ENCODE data around the gene GUF1. TPM values are rescaled to one million over a fixed set of nuclear protein-coding genes. Genes with fewer than 3 reads are reported as not detected.

The GUF1 gene, protein sequence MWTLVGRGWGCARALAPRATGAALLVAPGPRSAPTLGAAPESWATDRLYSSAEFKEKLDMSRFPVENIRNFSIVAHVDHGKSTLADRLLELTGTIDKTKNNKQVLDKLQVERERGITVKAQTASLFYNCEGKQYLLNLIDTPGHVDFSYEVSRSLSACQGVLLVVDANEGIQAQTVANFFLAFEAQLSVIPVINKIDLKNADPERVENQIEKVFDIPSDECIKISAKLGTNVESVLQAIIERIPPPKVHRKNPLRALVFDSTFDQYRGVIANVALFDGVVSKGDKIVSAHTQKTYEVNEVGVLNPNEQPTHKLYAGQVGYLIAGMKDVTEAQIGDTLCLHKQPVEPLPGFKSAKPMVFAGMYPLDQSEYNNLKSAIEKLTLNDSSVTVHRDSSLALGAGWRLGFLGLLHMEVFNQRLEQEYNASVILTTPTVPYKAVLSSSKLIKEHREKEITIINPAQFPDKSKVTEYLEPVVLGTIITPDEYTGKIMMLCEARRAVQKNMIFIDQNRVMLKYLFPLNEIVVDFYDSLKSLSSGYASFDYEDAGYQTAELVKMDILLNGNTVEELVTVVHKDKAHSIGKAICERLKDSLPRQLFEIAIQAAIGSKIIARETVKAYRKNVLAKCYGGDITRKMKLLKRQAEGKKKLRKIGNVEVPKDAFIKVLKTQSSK
- total RNA-seq (2022; extraction: Qiagen RNA extraction) = 8.0 to 9.4 TPM (median 8.4 TPM) in 5 replicates

DNA sequence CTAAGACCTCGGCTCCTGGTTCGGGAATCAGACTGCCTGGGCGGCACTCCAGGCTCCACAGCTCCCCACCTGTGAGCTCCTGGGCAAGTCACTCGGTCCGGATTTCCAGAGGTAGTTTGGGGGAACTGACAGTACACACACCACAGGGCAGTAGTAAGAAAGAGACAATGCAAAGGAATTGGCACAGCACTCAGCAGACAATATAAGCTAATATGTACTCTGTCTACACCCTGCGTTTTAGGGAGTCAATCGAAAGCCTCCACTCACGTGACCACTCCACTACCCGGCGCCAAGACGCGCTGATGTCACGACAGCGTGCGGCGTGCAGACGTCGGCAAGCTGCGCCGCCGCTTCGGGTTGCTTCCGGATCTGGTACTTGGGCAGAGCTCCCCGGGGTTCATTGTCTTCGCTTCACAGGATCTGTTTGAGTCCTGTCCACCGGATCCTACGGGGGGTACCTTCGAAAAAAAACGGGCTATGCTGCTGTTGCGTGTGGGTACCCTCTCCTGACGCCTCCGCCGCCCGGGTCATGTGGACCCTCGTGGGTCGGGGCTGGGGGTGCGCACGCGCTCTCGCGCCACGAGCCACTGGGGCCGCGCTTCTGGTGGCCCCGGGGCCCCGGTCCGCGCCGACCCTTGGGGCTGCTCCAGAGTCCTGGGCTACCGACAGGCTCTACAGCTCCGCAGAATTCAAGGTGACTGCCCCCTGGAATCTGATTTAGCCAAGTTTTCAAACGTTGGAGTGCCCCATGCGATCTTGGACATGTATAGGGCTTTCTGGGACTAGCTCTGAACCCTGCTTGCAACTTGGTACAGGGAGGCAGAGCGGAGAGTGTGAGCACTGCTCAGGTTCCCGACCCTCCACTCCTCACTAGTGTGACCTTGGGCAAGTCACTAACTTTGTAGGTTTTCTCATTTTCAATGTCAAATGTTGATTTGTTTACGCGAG is at the start of gene GUF1:
GUF1 (plus strand) TSS at position 327 of the 948 bp plus-strand sequence; CDS start at position 530, 203 bp downstream.

DNA sequence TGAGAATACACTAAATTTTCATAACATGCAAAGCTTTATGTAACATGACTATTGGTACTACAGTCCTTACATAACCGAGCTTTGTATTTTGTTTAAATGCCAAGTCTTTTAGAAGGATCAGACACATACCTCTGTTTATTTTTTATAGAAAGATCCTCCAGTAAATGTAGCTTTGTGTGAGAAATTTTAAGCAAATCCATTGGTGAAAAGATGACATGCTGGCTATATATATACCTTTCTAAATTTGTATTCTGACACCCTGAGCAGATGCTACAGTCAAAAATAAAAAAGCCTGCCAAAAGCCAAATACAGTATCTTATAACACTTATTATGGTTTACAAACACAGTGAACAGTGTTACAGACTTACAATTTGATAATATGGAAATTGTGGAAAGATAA is 26.8 kb upstream of the GUF1 start, which contains the start of gene YIPF7:
YIPF7 (minus strand) TSS at position 201 of the 400 bp plus-strand sequence. CDS start 1,525 bp downstream, outside the sequence.

DNA sequence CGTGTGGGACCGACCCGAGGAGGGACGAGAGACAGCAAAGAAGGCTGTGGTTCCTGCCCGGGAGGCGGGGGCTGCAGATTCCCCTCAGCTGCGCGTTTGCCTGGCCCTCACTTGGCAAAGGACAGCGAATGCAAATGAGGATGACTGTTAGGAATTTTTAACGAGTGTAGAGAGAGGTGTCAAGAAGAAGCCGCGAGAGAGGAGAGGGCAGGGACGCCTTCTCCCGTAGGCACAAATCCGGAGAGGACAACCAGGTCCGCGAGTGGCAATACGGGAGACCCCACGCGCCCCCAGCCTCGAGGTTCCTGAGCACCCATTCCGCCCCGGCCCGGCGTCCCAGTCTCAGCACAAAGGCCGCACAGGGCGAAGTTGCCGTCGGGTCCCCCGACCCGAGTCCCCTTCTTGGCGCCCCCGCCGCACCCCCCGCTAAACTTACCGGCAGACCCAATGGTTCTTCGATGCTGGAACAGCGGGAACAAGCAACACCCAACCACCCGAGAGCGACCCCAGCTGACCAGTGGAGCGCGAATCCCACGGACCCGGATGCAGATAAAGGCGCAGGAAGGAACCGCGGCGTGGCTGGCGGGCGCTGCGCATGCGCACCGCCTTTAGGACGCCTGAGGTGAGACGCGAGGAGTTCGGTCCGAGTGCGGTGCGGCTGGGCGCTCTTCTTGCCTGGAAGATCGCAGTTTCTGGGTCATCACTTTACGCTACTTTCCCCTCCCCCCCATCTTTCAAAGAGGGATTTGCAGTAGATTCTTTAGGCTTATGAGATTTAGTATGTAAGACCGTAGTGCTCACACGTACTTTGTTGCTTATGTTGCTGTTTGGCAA is 48.0 kb downstream of the GUF1 start, which contains the start of gene GNPDA2:
GNPDA2 (minus strand) TSS at position 519 of the 834 bp plus-strand sequence. CDS start 4,349 bp downstream, outside the sequence.

Other genes with a start within 250 kb of the GUF1 start
- not detected in 5 replicates for gene KCTD8, start 229.6 kb upstream of the GUF1 start, total RNA-seq (2022; extraction: Qiagen RNA extraction)
- not detected in 5 replicates for gene YIPF7, start 26.8 kb upstream of the GUF1 start, total RNA-seq (2022; extraction: Qiagen RNA extraction)
- gene GNPDA2, start 48.1 kb downstream of the GUF1 start, total RNA-seq (2022; extraction: Qiagen RNA extraction) = 7.5 to 11.1 TPM (median 9.8 TPM) in 5 replicates

All from A549 treated with AZD2906 at 1 μM for 4 hours (cell line).